ENCODE data around the gene STYXL2. TPM values are rescaled to one million over a fixed set of nuclear protein-coding genes. Genes with fewer than 3 reads are reported as not detected.

STYXL2 gene
- total and polyA plus RNA-seq, 2 of the 4 experiments (the other 2 are of a cell fraction): not detected

GRCh38 chr1:167090314-167090942 lies 3.4 kb upstream of the STYXL2 start, which contains the start of gene GPA33:
GPA33 (minus strand) TSS chr1:167090377; CDS start chr1:167090287, 90 bp downstream.
- Histone ChIP-seq H3K4me1 (ENCODE audit: control insufficient read depth, insufficient read depth, low read length) (no peaks in the 10 kb centered on the region), H3K23ac (ENCODE audit: low read depth, low read length) (no peak within 1 kb of the TSS), H3K56ac (ENCODE audit: extremely low read depth, insufficient read depth, low read length) (no peak within 1 kb of the TSS), H2BK20ac (ENCODE audit: low read depth, low read length) (no peak within 1 kb of the TSS), H3K9ac (ENCODE audit: low read depth, low read length) (no peak within 1 kb of the TSS), H3K79me1 (ENCODE audit: low read depth in 1 of 2, low read length in 2 of 2) (no peaks in the 10 kb centered on the region), H3K9me1 (ENCODE audit: insufficient read depth, low read length) (no peaks in the 10 kb centered on the region), H3K4ac (ENCODE audit: low read depth, low read length) (no peak within 1 kb of the TSS), H4K5ac (ENCODE audit: low read depth, low read length) (no peak within 1 kb of the TSS), H3K27me3 (ENCODE audit: control insufficient read depth, insufficient read depth, low read length) (peaks cover under 1% of the 10 kb centered on the region; the same call in 1 of the 2 replicates), H2AK9ac (replicated peaks; ENCODE audit: low read depth, low read length, poor library complexity) (no peak within 1 kb of the TSS), H3K14ac (replicated peaks; ENCODE audit: low read depth, low read length) (no peak within 1 kb of the TSS), H3K27ac (ENCODE audit: insufficient read depth, low read length) (no peak within 1 kb of the TSS), H2BK5ac (ENCODE audit: low read depth, low read length, poor library complexity, severe bottlenecking) (no peak within 1 kb of the TSS), H3K4me2 (ENCODE audit: low read depth, low read length) (no peak within 1 kb of the TSS), H2AK5ac (ENCODE audit: low read depth, low read length) (no peak within 1 kb of the TSS), H4K8ac (ENCODE audit: low read depth in 2 of 2, low read length in 2 of 2) (no peak within 1 kb of the TSS), H3K18ac (ENCODE audit: low read depth, low read length) (no peak within 1 kb of the TSS), H4K20me1 (ENCODE audit: insufficient read depth, low read length) (no peaks in the 10 kb centered on the region), H3K9me3 (ENCODE audit: control insufficient read depth, insufficient read depth, low read length) (no peaks in the 10 kb centered on the region), H4K91ac (ENCODE audit: insufficient read depth, low read depth, low read length) (no peak within 1 kb of the TSS), H2BK15ac (ENCODE audit: low read depth, low read length) (no peak within 1 kb of the TSS), H3K36me3 (ENCODE audit: control insufficient read depth, insufficient read depth, low read length) (no peaks in the 10 kb centered on the region), H2BK120ac (ENCODE audit: low read depth, low read length) (no peak within 1 kb of the TSS), H3K4me3 (ENCODE audit: insufficient read depth, low read depth, low read length) (no peak within 1 kb of the TSS), H2AFZ (replicated peaks; ENCODE audit: low read length, poor library complexity) (no peak within 1 kb of the TSS)
- DNase-seq: no peak
- dilution Hi-C loops (cut with HindIII; ENCODE audit: low sequenced_read_pairs, unreplicated experiment): no loop called here
- CTCF ChIA-PET: no interaction called here
- no CpG with 5 or more reads among the region's 1 CpG for WGBS, 2 experiments (ENCODE audit: extremely low coverage in 2 of 2, insufficient read length in 1 of 2)
- in situ Hi-C loops (cut with MboI; ENCODE audit: low sequenced_read_pairs): no loop called here
- no peak for ATAC-seq (ENCODE audit: low read depth)
- no TSS peak for BruUV-seq (replicated peaks)
- TF ChIP-seq MXI1 (IDR thresholded peaks at IDR 0.05; ENCODE audit: borderline replicate concordance, low read depth, low read length) (no peak), RAD21 (IDR thresholded peaks at IDR 0.05; ENCODE audit: low read length) (no peak), RCOR1 (IDR thresholded peaks at IDR 0.05; ENCODE audit: insufficient replicate concordance, low read length) (no peak)
- POLR2A ChIA-PET (ENCODE audit: unreplicated experiment): no interaction called here
- intact Hi-C loops (cut with micrococcal nuclease): no loop called here

Data from IMR-90 (cell line).